K562 (cell line): ENCODE results near the gene ZNF451. TPM values are rescaled to one million over a fixed set of nuclear protein-coding genes. Genes with fewer than 3 reads are reported as not detected.

Source experiments
- ATAC-seq: fragments of 200-7000 bp; cut with Tn5 transposase; 3 replicates; pipeline ENCODE4 v1.9.1; 2020; ENCODE audit warnings: moderate library complexity
- BruUV-seq: library from RNA; stranded (reverse); fragments of 400-500 nt; replicated peaks from 2 replicates; lab custom pipeline; 2021; lab: Mats Ljungman, UMichigan
- CTCF ChIA-PET: fragments of 300-600 bp; formaldehyde crosslinking; extraction: SDS; loops from one replicate; lab custom pipeline; 2021; ENCODE audit warnings: low intra/inter-chr PET ratio; lab: Yijun Ruan, JAX
- POLR2A ChIA-PET: fragments of 300-600, 350-650 bp; sonication (Branson Sonifier 250); formaldehyde crosslinking; extraction: SDS; loops from one replicate; lab custom pipeline; 2021; ENCODE audit warnings: antibody characterized with exemption, inconsistent platforms; lab: Yijun Ruan, JAX
- DNase-seq, 4 experiments: peaks; one replicate each; pipeline versions ENCODE4 v3.0.0 to v3.0.0-alpha.2; 2011 to 2018; ENCODE audit warnings: low spot score in 3 of 4, mixed read lengths in 3 of 4; ENCODE audit errors: extremely low read depth in 1 of 4
- FAIRE-seq: peaks from 2 replicates; lab custom pipeline; 2011; peaks lifted over from hg19 to GRCh38; lab: Jason Lieb, UNC
- H2AFZ ChIP-seq: 2 replicates; pipeline ENCODE4 v1.6.0; 2011; ENCODE audit warnings: low read depth, low read length, control low read depth, inconsistent platforms
- H3K27ac ChIP-seq: fragments of 200-600 bp; 3 replicates; pipeline ENCODE4 v1.8.0; 2011; ENCODE audit warnings: low read depth, mild to moderate bottlenecking, control low read depth, inconsistent platforms, low read length, moderate library complexity, mixed read lengths; ENCODE audit errors: extremely low read depth
- H3K27me3 ChIP-seq, 2 experiments: fragments of 300-600 bp in 1 of 2; 2 replicates in 1 of 2; 3 replicates in 1 of 2; pipeline versions ENCODE4 v1.6.0 to v1.8.0; 2011; ENCODE audit warnings: inconsistent platforms in 2 of 2, low read length in 2 of 2, mild to moderate bottlenecking in 1 of 2, mixed read lengths in 1 of 2, moderate library complexity in 1 of 2; ENCODE audit not compliant: control insufficient read depth in 2 of 2, insufficient read depth in 2 of 2
- H3K36me3 ChIP-seq: fragments of 300-600 bp; 3 replicates; pipeline ENCODE4 v1.8.0; 2011; ENCODE audit warnings: mild to moderate bottlenecking, low read length, inconsistent platforms; ENCODE audit not compliant: control insufficient read depth, insufficient read depth
- H3K4me1 ChIP-seq, 2 experiments: fragments of 200-600 bp in 1 of 2; replicated peaks in 1 of 2; 2 replicates in 1 of 2; 3 replicates in 1 of 2; pipeline versions ENCODE4 v1.5.1 to v1.8.0; 2011; ENCODE audit warnings: inconsistent platforms in 2 of 2, low read length in 2 of 2, mild to moderate bottlenecking in 1 of 2, mixed read lengths in 1 of 2, moderate library complexity in 1 of 2; ENCODE audit not compliant: control insufficient read depth in 2 of 2, insufficient read depth in 2 of 2
- H3K4me2 ChIP-seq: 2 replicates; pipeline ENCODE4 v1.6.1; 2011; ENCODE audit warnings: low read length, control low read depth, inconsistent platforms, mixed read lengths; ENCODE audit not compliant: insufficient read depth
- H3K4me3 ChIP-seq: fragments of 200-600 bp; sonication (generic), shearing (Covaris generic); 2 replicates; pipeline ENCODE4 v1.5.1; 2016; ENCODE audit warnings: control low read depth, inconsistent platforms
- H3K79me2 ChIP-seq: fragments of 200-600 bp; 3 replicates; pipeline ENCODE4 v1.8.0; 2011; ENCODE audit warnings: low read length, inconsistent platforms; ENCODE audit not compliant: control insufficient read depth, insufficient read depth
- H3K9ac ChIP-seq, 2 experiments: 2 replicates each; pipeline versions ENCODE4 v1.6.0 to v1.6.1; 2011; ENCODE audit warnings: low read depth in 2 of 2, low read length in 2 of 2, control low read depth in 1 of 2, inconsistent platforms in 1 of 2, mild to moderate bottlenecking in 1 of 2, mixed read lengths in 1 of 2; ENCODE audit not compliant: insufficient read depth in 1 of 2
- H3K9me1 ChIP-seq: one replicate; pipeline ENCODE4 v1.6.0; 2011; ENCODE audit warnings: inconsistent platforms, mild to moderate bottlenecking, low read length, moderate library complexity; ENCODE audit not compliant: control insufficient read depth, insufficient read depth
- H3K9me3 ChIP-seq: replicated peaks from 2 replicates; pipeline ENCODE4 v1.5.1; 2011; ENCODE audit warnings: low read depth, low read length, inconsistent platforms; ENCODE audit not compliant: control insufficient read depth, insufficient read depth
- H4K20me1 ChIP-seq: replicated peaks from 2 replicates; pipeline ENCODE4 v1.6.1; 2011; ENCODE audit warnings: low read length, inconsistent platforms, mixed read lengths; ENCODE audit not compliant: control insufficient read depth, insufficient read depth
- ARID1B ChIP-seq: fragments of 450-650 bp; IDR thresholded peaks from 2 replicates; pipeline ENCODE4 v1.6.1; 2016; ENCODE audit warnings: antibody characterized with exemption, mild to moderate bottlenecking, inconsistent platforms
- ATF1 ChIP-seq, 2 experiments: fragments of 450-650 bp in 1 of 2; IDR thresholded peaks; 2 replicates each; pipeline ENCODE4 v1.6.1; 2016; ENCODE audit warnings: missing compliant biosample characterization in 1 of 2, missing genetic modification characterization in 1 of 2
- CREM ChIP-seq: IDR thresholded peaks from 2 replicates; pipeline ENCODE4 v1.6.1; 2014; ENCODE audit warnings: antibody characterized with exemption, low read depth
- PRPF4 ChIP-seq: fragments of 200-400 bp; formaldehyde crosslinking; IDR thresholded peaks from one replicate; pipeline ENCODE4 v1.6.1; 2017; ENCODE audit warnings: low read length, low read depth, mild to moderate bottlenecking; ENCODE audit not compliant: insufficient read depth, poor library complexity, severe bottlenecking
- RFX1 ChIP-seq: fragments of 450-650 bp; IDR thresholded peaks from 2 replicates; pipeline ENCODE4 v1.6.1; 2016; ENCODE audit warnings: mild to moderate bottlenecking, moderate library complexity
- XRCC4 ChIP-seq: IDR thresholded peaks from one replicate; pipeline ENCODE4 v1.6.1; 2011; ENCODE audit not compliant: insufficient read depth, insufficient read length; ENCODE audit errors: extremely low read depth
- WGBS: fragments of 100-300 bp; shearing (Covaris generic); methylation state at CpG from one replicate; pipeline ENCODE4 v1.1.6; 2016; ENCODE audit warnings: low coverage, mixed read lengths; ENCODE audit not compliant: insufficient coverage; ENCODE audit errors: missing lambda C conversion rate; 5-methylcytosine and 5-hydroxymethylcytosine counted together
- in situ Hi-C: fragments of 300-500 bp; cut with MboI; formaldehyde crosslinking; loops from 4 replicates; pipeline ENCODE4 v1.15.0; 2018; ENCODE audit warnings: inconsistent platforms, mixed read lengths
- intact Hi-C: fragments of 100-400 bp; cut with micrococcal nuclease; formaldehyde crosslinking; loops from 2 replicates; pipeline ENCODE4 v1.14.2; 2022
- polyA plus RNA-seq, 8 experiments: library from polyadenylated mRNA; depleted of rRNA in 4 of 8; stranded (reverse) in 5 of 8; unstranded in 3 of 8; fragments of >200 nt; fragmentation: Nextera tagmentation in 2 of 8; fragmentation: Illumina TruSeq in 1 of 8; extraction: Ambion mirVana in 2 of 8; extraction: Trizol in 1 of 8; gene quantifications; 2 replicates each; pipeline versions ENCODE4 v1.2.1 to v1.2.3, GENCODE V29; 2011 to 2014; ENCODE audit warnings: inconsistent platforms in 1 of 8, missing spikeins in 1 of 8
- total RNA-seq, 7 experiments: library from RNA; depleted of rRNA in 6 of 7; stranded (reverse); fragments of >200 nt in 6 of 7; fragmentation: Illumina TruSeq in 2 of 7; extraction: Trizol in 2 of 7; gene quantifications; 2 replicates each; pipeline versions ENCODE4 v1.2.1 to v1.2.3, GENCODE V29; 2011 to 2021; ENCODE audit warnings: low replicate concordance in 1 of 7
- TF ChIP-seq, protein P1 (sequence below), 2 experiments: fragments of 450-650 bp in 1 of 2; sonication (generic) in 1 of 2; formaldehyde crosslinking in 1 of 2; IDR thresholded peaks in 1 of 2; conservative IDR thresholded peaks in 1 of 2; 2 replicates each; pipeline versions ENCODE4 v1.6.1 to v1.8.1; 2016 to 2023; ENCODE audit warnings: mild to moderate bottlenecking in 2 of 2, moderate library complexity in 2 of 2, inconsistent platforms in 1 of 2, missing genetic modification reagents in 1 of 2
- TF ChIP-seq, protein P2 (sequence below): fragments of 450-650 bp; IDR thresholded peaks from 2 replicates; pipeline ENCODE4 v1.6.1; 2016; ENCODE audit warnings: low read depth, mild to moderate bottlenecking, moderate library complexity
- TF ChIP-seq, protein P3 (sequence below): sonication (generic); IDR thresholded peaks from 2 replicates; pipeline ENCODE4 v1.6.1; 2016

ZNF451 gene
- total and polyA plus RNA-seq, 9 of the 15 experiments (the other 6 are each of a cell fraction or from before 2014, with no cell fraction given), result 16.1 to 74.3 (median 38.3) TPM

DNA sequence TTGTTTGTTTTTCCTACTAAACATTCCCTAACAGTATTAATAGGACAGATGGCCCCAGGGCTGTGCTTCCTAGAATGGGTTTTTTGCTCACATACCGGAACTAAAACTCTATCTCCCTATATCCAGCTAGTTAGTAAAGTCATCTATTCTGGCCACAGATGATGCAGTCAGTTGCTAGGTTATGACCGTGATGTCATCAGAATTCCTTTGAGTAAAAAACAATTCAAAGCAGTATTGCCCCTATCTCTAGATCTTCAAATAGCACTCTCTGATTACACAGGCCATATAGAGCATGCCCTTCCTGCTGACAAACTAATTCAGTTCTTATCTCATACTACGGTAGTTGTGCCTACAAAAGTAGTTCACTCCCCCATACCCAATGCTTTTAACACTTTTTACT, 17.9 kb upstream of the ZNF451 start:
- H3K36me3 ChIP-seq, result peaks cover 4% of the 10 kb centered on the region; the same call in 1 of the 3 replicates
- TF ChIP-seq ARID1B (0 out of 2 replicates have a peak, but pooled peaks have one; percentile 15), ATF1 (CRISPR knock-in tag; IDR thresholded peaks at IDR 0.05) (no peak), ATF1 (tag; IDR thresholded peaks at IDR 0.05) (peak; percentile 52), RFX1 (peak; percentile 29; the same call in 1 of the 2 replicates), XRCC4 (no peak), PRPF4 (no peak), CREM (0 out of 2 replicates have a peak, but pooled peaks have one; percentile 31)
- TF ChIP-seq, protein P1, sequence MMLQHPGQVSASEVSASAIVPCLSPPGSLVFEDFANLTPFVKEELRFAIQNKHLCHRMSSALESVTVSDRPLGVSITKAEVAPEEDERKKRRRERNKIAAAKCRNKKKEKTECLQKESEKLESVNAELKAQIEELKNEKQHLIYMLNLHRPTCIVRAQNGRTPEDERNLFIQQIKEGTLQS (IDR thresholded peaks at IDR 0.05), result 0 out of 2 replicates have a peak, but pooled peaks have one; percentile 17
- TF ChIP-seq, protein P1 (CRISPR knock-in tag; conservative IDR thresholded peaks at IDR 0.05), result no peak
- TF ChIP-seq, protein P2, sequence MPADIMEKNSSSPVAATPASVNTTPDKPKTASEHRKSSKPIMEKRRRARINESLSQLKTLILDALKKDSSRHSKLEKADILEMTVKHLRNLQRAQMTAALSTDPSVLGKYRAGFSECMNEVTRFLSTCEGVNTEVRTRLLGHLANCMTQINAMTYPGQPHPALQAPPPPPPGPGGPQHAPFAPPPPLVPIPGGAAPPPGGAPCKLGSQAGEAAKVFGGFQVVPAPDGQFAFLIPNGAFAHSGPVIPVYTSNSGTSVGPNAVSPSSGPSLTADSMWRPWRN, result 0 out of 2 replicates have a peak, but pooled peaks have one; percentile 24
- TF ChIP-seq, protein P3, sequence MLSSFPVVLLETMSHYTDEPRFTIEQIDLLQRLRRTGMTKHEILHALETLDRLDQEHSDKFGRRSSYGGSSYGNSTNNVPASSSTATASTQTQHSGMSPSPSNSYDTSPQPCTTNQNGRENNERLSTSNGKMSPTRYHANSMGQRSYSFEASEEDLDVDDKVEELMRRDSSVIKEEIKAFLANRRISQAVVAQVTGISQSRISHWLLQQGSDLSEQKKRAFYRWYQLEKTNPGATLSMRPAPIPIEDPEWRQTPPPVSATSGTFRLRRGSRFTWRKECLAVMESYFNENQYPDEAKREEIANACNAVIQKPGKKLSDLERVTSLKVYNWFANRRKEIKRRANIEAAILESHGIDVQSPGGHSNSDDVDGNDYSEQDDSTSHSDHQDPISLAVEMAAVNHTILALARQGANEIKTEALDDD, result peak; percentile 36; the same call in 1 of the 2 replicates
- ChIA-PET CTCF (no interaction called here), POLR2A (interaction anchor here (0.8 to 1.3 kb wide), 2 partner anchors 14 to 23 kb away, joined by 3 to 4 read pairs; no protein-coding TSS in a partner anchor)
- peaks cover 6% of the 10 kb centered on the region for H3K9me3 ChIP-seq
- H3K79me2 ChIP-seq, result no peaks in the 10 kb centered on the region
- WGBS, result 54% methylated on average over 3 of the region's 3 CpGs
- H3K4me2 ChIP-seq, result no peak overlapping the region
- no peak overlapping the region for H3K9ac ChIP-seq
- BruUV-seq, result no TSS peak
- no peak for ATAC-seq
- no peak overlapping the region for H2AFZ ChIP-seq
- no peaks in the 10 kb centered on the region for H4K20me1 ChIP-seq
- DNase-seq, result no peak
- H3K9me1 ChIP-seq, result no peaks in the 10 kb centered on the region
- H3K4me3 ChIP-seq, result no peak overlapping the region
- no peak for FAIRE-seq
- no peak overlapping the region for H3K27ac ChIP-seq
- no peaks in the 10 kb centered on the region for H3K27me3 ChIP-seq
- intact Hi-C loops (no loop called here), in situ Hi-C loops (no loop called here)
- H3K4me1 ChIP-seq, result peaks cover 3 to 18% of the 10 kb centered on the region in 2 experiments; a peak in 3 of 5 replicates
